Stimulated activated naive CD8-positive, alpha-beta T cell treated with anti-CD3 and anti-CD28 coated beads, Interleukin-15, Interleukin-2, amounts not matched to agents 100 U/mL and 50 U/mL, for 24 hours (primary cell): ENCODE measurements around the gene CD93.

Experiments used
- ATAC-seq: fragments of 150-1000 bp; cut with Tn5 transposase; one replicate; pipeline ENCODE4 v1.10.0; 2021
- DNase-seq: peaks from one replicate; pipeline ENCODE4 v3.0.0; 2021

CD93 gene

DNA sequence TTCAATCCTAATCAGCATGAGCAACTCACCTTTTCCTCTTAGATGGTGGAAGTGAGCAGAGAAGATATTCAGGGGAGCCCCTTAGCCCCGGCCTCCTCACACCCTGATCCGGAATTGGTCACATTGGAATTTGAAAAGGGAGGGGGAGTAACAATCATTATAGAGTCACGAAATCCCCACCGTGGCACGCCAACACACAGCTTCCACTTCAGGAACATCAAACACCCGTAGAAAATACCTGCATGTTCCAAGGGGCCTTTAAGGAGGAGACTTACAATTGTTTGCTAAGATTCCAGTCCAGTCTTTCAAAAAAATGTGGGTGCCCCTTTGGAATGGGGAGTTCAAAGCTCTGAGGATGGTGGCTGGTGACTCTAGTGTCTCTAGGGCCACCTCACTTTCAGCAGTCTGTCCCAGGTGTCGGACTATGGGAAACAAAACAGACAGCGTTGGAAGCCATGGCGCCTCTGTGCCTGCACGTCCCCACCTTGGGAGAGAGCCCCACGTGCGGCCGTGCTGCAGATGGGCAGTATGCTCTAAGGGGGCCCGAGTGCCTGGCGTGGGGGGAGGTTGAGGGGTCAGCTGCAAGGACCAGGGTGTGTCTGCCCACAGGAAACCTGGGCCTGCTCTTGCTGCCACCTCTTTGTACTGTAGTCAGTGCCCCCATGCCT lies 2.4 kb downstream of the CD93 start:
- ATAC-seq (no peak), DNase-seq (no peak)

DNA sequence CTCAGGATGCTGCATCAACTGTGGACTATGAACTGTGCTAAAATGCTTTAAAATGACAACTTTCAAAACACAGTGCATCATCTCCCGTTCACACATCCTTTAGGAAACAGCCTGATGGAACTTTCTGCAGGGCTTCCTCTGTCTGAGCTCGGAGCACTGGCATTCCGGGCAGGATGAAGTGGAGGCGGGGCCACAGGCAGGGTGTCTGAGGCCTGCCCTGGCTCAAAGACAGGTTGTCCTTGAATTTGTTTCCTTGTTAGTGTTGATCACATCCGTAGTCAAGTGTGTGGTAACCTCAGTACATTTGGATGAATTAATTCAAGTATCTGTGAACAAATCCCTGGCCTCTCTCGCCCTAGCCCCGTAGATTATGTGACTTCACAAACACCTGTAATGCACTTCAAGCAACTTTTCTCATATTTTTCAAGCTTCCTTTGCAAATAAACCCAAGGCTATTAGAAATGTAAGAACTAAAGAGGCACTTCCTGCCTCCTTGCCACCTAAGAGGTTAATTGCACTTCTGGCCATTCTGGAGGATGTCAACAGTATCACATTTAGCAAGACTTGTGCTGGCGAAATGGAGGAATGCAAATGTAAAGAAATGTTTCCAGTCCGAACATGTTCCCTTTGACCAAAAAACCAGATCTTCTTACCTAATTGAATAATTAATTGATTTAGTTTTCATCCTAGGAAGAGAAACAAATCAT lies 3.1 kb downstream of the CD93 start:
- ATAC-seq (no peak), DNase-seq (no peak)

- no peak for ATAC-seq
Observed at GRCh38 chr20:23081263-23081819, 4.8 kb downstream of the CD93 start.

GRCh38 chr20:23080521-23080920 lies 5.6 kb downstream of the CD93 start:
- DNase-seq = no peak

More at GRCh38 chr20:23081263-23081819, 4.8 kb downstream of the CD93 start:
- no peak for DNase-seq

DNA sequence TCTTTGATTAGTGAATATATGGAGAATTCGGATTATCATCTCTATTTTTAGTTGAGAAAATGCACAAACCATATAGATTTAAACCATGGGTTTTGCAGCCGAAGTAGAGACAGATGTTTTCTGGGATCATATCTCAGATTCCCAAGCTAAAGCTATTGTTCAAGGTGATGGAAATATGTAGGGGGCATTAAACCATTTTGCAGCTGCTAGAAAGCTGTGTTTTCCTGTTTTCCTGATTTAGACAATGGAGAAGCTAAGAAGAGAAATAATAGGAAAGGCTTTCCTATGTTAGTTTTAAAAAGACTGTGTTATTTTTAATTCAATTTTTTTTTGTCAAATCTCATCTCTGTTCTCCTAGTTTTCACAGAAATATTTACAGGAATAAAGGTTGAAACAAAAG lies 6.2 kb downstream of the CD93 start:
- ATAC-seq = no peak
- DNase-seq = no peak

More at GRCh38 chr20:23080521-23080920, 5.6 kb downstream of the CD93 start:
- no peak for ATAC-seq

GRCh38 chr20:23079016-23079351 lies 7.1 kb downstream of the CD93 start:
- no peak for ATAC-seq

DNA sequence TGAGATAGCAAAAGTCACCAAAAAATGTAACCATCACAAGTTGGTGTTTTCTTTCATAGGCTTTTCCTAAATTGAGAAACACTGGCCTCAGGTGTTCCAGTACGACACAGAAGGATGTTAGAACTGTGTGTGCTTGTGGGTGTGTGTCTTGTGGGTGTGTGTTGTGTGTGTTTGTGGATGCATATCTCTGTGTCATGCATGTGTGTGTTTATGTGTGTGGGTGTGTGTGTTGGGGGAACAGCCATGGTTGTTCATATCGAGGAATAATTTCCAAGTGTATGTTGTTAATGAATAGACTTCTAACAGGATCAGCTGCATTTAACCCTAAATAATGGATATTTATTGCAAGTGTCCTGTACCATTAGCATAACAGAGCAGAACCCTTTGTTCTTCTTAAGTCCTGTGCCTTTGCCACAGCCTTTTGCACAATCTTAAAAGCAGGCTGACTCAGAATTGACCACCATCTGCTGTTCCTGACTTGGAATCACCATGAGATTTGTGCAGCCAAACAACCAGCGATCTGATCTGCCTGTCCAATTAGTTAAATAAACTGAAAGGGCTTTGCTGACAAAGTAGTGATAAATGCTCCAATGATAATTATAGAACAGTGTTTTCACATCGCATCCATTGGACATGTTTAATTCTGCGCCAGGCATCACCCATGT lies 7.6 kb downstream of the CD93 start:
- ATAC-seq = no peak

More at GRCh38 chr20:23079016-23079351, 7.1 kb downstream of the CD93 start:
- no peak for DNase-seq

DNA sequence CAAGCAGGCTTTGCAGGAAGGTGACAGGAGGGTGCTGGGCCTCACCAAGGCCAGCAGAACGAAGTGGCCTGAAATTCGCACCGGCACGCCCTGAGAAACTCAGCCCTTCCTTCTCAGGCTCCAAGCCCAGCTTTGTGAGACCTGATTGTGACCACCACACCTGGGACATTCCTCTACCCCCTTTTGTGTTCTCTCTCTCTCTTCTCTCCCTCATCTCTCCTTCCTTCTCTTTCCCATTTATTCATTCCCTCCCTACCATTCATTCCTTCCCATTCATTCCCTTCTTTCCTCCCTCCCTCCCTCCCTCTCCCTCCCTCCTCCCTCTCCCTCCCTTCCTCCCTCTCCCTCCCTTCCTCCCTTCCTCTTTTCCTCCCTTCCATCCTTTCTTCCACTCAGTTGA lies 8.8 kb downstream of the CD93 start:
- ATAC-seq (no peak), DNase-seq (no peak)

More for the DNA sequence above, 7.6 kb downstream of the CD93 start:
- DNase-seq = no peak

DNA sequence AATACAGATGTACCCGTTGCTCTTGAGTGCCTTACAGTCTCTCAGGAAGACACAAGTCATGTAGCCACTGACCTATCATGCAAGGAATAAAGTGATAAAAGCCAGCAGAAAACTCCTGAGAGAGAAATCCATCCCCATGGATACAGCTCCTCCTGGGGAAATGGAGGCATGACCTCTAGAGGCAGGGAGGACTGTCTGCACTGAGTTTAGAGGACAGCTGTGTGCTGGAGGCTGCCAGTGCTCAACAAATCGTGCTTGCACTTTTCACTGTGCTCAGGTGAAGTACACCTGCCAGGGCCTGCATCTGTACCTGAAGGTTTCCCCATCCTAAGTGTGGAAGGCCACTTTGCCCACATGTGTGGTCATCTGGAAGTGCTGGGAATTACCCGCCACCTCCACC lies 12.1 kb downstream of the CD93 start:
- ATAC-seq (no peak), DNase-seq (no peak)

DNA sequence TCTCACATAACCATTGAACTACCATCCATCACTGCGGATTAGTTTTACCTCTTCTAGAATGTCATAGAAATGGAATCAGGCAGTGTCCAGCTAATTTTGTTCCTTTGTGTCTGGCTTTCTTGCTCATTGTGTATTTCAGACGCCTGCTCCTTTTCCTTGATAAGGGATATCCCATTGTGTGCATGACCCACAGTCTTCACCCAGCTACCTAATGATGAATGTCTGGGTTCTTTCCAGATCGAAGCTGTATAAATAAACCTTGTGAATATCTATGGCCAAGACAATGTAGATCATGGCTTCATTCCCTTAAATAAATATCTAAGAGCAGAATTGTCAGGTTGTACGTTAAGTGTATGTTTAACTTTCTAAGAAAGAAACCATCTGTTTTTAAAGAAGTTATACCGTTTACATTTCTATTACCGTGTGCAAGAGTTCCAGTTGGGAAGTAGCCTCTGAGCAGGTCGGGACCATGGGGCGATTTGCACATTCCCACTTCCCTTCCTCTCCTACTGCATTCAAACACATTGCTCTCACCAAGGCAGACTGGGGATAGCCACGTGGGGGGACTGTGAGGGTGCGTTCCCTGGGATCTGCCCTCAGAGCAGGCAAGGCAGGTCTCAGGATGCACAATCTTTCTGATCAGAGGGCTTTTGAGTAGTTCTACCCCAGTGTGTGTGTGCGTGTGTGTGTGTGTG lies 13.1 kb downstream of the CD93 start:
- ATAC-seq (no peak), DNase-seq (no peak)

DNA sequence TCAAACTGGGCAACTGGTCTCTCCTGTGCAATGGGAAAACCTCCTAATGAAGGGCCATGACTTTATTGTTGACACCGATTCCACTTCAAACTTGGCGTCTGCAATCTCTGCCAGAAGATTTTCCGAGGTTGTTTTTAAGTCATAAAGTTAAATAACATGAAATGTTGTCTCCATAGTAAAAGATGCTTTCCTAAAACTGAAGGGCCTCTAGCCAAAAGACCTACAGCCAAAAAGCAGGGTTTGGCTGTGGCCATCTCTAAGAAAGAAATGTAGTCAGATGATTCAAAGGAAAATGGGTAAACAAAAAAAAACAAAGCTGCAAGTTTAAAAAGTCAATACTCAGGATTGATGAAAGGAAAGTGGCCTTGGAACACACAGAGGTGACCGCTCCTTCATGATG lies 14.1 kb downstream of the CD93 start:
- no peak for ATAC-seq
- no peak for DNase-seq

DNA sequence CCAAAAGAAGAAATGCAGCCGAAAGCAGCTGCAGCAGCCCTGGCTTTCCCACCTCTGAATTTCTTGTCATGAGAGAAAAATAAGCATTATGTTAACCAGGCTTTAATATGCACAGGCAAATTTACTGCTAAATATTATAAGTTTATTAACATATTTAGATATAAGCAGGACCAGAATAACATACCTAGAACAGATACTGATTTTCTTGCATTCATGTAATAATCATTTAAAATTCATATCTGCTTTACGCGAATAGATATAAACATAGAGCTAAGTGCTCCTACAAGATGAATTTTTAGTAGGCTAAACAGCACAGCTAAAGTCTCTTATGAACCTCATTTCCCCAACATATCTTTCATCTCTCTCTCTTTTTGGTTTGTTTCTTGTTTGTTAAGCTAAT lies 14.7 kb downstream of the CD93 start:
- no peak for DNase-seq
- ATAC-seq = no peak

DNA sequence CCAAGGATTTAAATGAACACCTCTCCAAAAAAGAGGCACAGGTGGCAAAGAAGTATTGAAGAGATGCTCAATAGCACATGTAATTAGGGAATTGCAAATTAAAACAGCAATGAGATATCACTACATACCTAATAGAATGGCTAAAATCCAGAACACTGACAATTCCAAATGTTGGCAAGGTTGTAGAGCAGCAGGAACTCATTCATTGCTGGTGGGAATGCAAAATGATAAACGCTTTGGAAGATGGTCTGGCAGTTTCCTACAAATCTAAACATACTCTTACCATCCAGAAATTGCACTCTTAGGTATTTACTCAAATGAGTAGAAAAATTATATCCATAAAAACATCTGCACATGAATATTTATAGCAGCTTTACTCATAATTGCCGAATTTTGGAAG lies 17.0 kb downstream of the CD93 start:
- ATAC-seq = no peak
- DNase-seq = no peak

GRCh38 chr20:23068283-23068682 lies 17.8 kb downstream of the CD93 start:
- DNase-seq (no peak), ATAC-seq (no peak)

GRCh38 chr20:23066772-23067171 lies 19.4 kb downstream of the CD93 start:
- ATAC-seq (no peak), DNase-seq (no peak)

GRCh38 chr20:23065266-23066201 lies 20.6 kb downstream of the CD93 start:
- DNase-seq = no peak
- no peak for ATAC-seq

GRCh38 chr20:23063581-23063980 lies 22.5 kb downstream of the CD93 start:
- DNase-seq (no peak), ATAC-seq (no peak)

DNA sequence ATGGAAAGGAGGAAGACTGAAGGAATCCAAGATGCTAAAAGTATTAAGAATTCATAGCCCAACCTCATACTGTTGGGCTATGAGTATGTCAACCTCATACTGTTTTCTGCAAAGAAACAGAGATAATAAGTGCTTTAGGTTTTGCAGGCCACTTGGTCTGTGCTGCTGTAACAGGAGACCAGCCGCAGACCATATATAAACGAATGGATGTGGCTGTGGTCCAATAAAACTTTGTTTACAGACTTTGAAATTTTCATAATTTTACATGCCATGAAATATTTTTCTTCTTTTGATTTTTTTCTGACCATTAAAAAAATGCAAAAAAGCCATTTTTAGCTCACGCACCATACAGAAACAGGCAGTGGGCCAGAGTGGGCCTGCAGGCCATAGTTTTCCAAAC lies 23.0 kb downstream of the CD93 start:
- DNase-seq (no peak), ATAC-seq (no peak)

- ATAC-seq (no peak), DNase-seq (no peak)
Observed at GRCh38 chr20:23062632-23063031, 23.5 kb downstream of the CD93 start.

- no peak for DNase-seq
- ATAC-seq = no peak
Observed at GRCh38 chr20:23061734-23062561, 24.2 kb downstream of the CD93 start.

- ATAC-seq = no peak
- no peak for DNase-seq
Observed at GRCh38 chr20:23061262-23061661, 24.9 kb downstream of the CD93 start.
